ENCODE measurements around the gene FAM171A1.
"Not testable (repeated sequence)": the region's sequence is repeated elsewhere in the genome, so short reads cannot be mapped to it uniquely, and the experiment has no call there.

The FAM171A1 gene

DNA sequence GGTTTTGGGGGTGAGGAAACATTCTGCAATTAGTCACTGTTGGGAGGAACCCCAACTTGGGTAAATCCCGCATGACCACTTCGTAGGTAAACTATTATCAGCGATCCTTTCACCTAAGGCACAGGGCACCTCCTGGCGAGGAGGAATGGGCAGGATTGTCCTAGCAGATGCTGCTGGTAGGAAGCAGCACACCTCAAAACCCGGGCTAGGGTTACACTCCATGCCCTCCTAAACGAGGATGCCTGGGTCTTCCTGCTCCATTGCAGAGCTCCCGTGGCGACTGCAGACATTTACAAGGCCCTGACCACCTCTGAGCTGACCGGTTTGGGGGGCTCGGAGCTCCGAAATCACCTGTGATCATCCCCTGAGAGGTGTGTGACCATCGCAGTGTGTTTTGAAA lies 92.3 kb downstream of the FAM171A1 start:
- no peak for DNase-seq

DNA sequence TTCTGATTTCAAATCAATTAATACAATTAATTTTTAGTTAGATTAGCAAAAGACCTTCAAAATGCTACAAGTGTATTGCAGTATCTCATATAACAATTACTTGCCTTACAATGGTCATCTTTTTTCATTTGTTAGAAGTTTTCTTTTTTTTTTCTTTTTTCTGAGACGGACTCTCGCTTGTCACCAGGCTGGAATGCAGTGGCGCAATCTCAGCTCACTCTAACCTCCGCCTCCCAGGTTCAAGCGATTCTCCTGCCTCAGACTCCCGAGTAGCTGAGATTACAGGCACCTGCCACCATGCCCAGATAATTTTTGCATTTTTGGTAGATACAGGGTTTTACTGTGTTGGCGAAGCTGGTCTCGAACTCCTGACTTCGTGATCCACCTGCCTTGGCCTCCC lies 95.0 kb downstream of the FAM171A1 start:
- DNase-seq = not testable (repeated sequence)

DNA sequence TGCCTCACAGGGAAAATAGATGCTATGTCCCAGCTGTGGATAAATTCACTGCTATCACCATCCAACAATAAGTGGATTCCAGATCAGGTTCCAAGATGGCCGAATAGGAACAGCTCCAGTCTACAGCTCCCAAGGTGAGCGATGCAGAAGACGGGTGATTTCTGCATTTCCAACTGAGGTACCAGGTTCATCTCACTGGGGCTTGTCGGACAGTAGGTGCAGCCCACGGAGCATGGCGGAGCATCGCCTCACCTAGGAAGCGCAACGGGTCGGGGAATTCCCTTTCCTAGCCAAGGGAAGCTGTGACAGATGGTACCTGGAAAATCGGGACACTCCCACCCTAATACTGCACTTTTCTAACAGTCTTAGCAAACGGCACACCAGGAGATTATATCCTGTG lies 101.3 kb downstream of the FAM171A1 start:
- DNase-seq = not testable (repeated sequence)

DNA sequence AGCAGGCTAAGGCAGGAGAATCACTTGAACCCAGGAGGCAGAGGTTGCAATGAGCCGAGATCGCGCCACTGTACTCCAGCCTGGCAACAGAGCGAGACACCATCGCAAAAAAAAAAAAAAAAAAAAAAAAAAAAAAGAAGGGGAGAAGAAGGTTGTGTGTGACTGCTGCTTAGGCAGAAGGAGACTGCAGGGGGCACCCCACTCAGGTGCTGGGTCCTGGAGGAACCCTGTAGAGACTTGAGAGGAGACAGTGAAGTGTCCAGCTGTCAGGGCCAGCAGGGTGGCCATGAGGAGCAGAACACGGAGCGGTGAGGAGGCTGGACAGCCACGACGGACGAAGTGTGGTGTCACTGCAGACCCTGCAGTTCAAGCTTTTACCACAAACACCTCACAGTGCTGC lies 103.6 kb downstream of the FAM171A1 start:
- no peak for DNase-seq

DNA sequence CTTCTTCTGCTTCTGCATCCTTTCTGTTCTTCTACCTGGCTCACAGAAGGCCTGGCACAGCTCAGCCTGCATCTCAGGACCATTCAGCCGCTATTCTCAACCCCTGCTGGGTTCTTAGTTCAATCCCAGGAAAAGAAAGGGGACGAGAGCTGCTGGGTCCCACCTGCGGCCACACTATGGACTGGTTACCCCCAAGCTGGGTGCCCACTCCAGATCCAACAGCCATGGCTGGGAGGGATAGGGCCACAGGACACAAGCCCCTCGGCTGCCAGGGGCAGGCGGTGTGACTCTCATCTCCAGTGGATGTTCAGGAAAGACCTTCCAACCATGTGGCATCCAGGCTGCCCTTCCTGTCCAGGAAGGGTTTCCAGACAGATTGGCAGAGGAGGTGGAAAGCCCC lies 105.0 kb downstream of the FAM171A1 start:
- no peak for DNase-seq

DNA sequence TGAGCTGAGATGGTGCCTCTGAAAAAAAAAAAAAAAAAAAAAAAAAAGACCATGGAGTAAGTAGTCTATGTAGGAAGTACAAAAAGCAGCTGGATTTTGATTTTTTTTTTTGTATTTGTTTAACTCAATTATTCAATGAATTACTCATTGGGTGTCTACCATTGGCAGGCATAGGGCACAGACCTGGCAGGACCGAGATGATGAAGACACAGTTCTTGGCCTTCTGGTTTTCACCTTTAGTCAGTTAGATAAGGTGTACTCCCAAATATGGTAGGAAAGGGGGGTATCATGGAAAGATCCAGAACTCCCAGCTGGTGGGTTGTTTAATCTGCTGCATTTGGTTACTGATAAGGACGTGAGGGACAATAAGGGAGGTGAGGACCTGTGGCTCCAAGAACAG lies 105.5 kb downstream of the FAM171A1 start:
- no peak for DNase-seq

DNA sequence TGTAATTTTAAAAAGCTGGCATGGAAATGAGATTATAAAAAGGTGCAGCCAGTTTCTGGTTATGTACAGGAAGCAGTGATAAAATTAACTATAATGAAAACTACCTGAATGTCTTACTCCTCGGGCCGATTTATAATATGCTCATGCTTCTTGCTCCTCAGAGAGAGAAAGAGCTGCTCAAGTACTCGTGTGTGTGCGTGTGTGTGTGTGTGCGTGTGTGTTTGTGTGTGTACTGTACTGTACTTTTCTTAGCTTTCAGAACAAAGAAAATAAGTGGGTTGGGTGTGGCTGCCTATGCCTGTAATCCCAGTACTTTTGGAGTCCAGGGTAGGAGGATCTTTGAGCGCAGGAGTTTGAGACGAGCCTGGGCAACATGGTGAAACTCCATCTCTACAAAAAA lies 106.0 kb downstream of the FAM171A1 start:
- no peak for DNase-seq

DNA sequence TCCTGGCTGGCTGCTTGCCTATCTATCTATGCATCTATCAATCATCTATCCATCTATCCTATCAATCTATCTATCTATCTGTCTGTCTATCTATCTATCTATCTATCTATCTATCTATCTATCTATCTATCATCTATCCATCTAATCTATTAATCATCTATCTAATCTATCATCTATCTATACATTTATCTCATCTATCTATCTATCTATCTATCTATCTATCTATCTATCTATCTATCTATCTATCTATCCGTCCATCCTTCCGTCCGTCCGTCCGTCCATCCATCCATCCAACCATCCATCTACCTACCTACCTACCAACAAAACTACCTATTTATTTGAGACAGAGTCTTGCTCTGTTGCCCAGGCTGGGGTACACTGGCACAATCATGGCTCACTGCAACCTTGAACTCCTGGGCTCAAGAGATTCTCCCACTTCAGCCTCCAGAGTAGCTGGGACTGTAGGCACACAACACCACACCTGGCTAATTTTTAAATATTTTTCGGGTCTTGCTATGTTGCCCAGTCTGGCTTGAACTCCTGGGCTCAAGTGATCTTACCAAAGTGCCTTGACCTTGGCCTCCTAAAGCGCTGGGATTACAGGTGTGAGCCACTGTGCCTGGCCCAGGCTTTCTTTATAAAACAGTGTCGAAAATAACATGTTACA lies 107.3 kb downstream of the FAM171A1 start:
- DNase-seq = no peak

DNA sequence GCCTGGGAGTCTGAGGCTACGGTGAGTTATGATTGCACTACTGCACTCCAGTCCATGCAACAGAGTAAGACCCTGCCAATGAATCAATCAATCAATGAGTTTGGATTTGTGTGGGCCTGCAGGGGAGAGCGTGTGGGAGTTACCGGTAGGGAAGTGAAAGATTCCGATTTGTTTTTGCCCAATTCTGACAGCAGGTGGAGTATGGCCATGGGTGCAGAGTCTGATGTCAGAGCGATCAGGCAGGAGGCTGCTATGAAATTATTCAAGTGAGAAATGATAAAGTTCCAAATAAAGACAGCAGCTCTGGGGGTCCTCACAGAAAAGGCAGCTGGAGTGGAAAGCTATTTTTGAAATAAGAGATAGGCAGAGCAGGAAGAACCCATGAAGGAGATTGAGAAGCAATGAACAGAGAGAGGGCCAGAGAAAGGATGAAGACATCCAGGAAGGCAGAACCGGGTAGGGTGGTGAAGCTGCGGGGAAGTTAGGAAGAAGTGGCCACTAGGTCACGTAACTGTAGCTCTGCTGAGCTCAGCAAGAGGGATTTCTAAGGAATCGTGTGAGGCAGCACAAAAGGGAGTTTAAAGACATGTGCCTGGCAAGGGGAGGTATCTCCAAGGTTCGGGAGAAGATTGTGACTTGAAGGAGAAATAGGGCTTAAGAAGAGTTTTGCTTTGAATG lies 108.9 kb downstream of the FAM171A1 start:
- no peak for DNase-seq

DNA sequence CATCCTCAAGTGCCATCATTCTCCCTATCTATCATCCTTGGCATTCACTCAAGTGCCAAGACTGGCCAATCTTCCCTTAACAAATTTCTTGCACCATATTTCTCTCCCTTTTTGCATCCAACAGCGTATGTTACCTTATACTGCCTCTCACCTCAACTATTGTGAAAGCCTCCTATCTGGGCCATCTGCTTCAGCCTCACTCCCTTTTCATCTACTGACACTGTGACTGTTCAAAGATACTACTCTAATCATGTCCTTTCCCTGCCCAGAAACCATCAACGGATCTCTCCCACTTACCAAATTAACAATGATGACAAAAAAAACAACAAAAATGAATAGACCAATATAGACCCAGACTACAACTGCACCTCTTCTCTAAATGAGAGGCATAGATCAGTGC lies 112.0 kb downstream of the FAM171A1 start:
- DNase-seq = no peak

DNA sequence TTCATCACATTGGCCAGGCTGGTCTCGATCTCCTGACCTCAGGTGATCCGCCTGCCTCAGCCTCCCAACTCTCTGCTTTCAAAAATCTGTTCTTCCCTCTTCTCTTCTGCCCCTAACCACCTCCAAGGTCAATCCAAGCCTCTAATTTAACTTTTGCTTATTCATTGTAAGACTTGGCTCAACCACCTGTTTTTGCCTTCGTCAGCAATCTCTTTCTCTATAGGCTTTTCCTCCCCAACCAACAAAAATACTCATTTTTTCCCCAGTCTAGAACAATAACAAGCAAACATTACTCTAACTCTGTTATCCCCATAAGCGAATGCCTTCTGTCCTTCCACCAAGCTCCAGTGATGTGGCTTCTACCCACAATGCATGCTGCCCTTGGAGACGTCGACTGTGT lies 112.8 kb downstream of the FAM171A1 start:
- no peak for DNase-seq

DNA sequence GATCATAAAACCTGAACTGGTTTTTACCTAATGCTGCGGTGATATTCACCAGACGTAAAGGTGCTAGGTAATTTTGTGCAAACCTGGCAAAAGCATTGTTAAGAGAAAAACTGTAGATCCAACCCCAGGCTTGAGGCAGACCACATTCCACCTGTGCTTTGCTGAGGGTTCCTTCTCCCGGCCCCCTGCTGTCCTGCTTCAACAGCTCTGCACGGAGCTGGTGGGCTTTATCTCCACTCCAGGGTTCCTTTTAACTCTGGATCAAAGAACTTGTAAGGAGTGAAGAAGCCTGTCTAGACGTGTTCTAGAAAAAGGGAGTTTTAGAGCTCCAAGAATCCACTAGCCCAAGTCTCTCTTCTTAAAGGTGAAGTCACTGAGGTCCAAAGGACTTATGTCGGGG lies 115.1 kb downstream of the FAM171A1 start:
- DNase-seq = no peak

DNA sequence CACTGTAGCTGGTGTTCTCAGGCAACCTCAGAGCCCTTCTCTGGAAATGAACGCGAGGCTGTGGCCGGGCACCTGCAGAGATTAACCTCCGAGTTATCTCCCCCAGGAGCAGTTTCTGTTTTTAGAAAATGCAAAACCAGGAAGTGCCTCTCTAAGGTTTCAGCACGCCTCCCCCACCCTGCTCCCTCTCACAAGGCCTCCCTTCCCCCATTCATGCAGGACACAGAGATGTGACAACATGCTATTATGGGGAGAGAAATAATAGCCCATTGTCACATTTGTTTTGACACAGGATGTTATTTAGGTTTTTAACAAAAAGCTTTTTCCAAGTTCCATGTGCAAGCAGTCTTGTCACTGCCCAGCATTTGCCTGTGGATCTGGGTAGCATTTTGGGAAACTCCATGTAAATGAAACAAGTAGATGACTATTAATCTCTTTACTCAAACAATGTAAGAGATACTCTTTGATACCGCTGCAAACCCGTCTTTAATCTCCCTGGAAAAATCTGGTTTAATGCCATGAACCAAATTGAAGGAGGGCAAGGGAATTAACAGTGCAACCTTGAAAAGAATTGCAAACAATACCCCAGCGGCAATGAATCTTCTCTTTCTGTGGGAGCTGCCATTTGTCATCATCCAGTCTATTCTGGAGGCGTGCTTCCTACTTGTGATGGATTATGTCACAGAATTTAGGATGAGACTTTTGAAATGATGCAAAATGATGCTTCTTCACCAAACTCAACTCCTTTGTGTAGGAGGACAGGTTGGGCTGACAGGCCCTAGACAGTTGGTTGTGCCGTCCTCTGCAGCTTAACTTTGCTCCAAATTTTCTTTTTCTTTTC lies 116.1 kb downstream of the FAM171A1 start:
- DNase-seq = no peak

DNA sequence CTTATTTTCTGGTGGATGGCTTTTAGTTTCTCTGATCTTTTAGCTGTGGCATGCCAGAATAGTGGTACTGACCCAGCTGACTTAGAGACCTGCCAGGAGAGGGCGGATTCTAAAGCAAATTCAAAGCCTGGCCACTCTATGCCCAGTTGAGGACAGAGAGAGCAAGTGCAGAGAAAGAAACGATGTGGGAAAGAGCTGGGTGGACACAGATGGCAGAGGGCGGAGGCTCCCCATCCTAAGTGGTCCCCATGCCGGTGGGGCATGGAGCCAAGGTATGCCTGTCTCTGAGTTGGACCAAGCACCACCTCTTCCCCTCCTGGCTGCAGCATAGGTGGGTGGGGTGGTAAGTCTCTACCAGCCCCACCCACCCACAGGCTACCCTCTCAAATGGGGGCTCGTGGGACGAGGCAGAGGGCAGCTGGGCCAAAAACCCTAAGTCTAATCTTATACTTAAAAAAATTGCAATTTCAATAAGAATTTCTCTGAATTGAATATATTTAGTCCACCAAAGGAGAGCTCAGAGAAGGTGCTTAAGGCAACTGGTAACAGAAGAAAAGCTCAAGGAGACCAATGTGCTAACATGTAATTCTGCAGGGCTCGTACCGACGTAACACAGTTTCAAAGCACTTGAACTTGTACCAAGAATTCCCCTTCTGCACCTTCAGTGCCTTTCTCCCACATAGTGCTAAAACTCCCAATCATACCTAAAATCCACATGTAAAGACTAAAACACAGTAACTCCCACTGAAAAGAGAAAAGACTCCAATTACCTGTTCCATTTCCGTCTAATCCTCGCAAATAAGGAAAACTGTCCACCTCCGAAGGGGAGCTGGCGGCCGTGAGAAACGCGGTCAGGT lies 116.9 kb downstream of the FAM171A1 start:
- DNase-seq = no peak

DNA sequence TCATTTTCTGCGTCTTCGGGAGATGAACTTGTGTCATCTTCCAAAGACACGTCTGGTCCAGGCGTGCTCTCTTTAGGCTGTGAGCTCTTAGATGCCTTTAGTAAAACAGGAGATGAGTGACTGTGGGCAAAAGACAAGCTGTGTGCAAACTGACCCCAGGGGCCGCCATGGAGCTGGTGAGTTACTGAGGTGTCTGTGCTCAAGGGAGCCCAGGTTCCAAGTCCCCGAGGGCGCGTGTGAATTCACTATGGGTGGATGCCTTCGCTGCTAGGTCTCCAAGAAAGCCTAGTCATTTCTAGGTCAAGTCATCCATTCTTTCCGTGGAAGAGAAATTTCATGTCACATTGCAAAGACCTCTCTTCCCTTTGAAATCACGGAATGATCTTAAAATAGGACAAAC lies 118.7 kb downstream of the FAM171A1 start:
- DNase-seq = no peak

DNA sequence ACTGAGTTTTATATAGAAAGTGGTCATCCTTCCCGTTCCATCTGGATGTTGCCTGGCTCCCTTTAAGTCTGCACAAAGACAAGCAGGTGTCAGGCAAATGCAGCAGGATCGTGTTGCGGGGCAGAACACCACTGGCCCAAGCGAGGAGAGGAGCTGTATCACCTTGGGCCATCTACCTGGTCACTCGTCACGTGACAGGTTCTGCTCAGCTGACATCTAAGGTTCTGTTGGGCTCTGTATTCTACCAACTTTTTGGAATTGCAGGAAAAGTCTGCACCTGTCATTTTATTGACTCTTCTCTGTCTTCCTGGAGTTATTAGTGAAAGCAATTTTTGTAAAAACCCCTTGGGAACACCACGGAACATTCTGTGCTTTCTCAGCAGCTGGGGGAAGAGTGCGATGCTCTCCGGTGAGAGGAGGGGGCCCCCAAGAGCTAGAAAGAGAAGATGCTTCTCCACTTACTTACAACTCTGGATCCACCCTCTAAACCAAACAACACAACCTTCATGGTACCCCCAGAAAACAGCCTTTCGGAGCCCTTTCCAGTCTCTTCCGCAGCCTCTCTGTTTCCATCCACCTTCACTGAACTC lies 119.2 kb downstream of the FAM171A1 start:
- no peak for DNase-seq

DNA sequence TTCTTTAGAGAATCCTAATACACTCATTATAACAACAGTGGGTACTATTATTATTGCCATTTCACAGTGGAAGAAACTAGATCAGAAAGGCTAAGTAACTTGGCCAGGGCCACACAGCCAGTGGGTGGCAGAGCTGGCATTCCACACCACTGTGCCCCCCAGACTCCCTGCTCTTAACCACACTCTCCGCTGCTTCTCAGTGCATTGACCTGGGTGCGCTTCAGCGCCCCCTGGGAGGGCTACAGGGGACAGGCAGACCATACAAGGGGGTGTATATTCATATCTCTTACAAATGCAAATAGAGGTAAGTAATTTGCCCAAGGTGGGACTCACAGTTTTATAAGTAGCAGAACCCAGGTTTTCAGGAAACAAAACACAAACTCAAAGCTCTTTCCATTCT lies 125.6 kb downstream of the FAM171A1 start:
- no peak for DNase-seq

DNA sequence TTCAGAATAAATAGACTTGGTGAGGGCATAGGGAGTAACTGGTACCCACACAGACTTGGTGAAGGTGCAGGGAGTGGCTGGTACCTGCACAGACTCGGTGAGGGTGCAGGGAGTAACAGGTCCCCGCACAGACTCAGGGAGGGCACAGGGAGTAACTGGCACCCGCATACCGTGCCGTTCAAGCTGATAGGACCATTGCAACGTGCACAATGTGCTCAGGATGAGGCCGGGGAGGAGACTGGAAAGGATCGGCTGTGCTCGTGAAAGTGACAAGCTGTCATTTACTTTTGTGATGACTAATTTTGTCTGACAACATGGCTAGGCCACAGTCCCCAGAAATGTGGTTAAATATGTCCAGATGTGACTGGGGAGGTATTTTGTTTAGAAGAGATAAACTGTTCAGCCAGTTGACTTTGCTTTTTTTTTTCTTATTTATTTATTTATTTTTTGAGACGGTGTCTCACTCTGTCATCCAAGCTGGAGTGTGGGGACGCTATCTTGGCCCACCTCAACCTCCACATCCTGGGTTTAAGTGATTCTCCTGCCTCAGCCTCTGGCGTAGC lies 126.4 kb downstream of the FAM171A1 start:
- DNase-seq = no peak

DNA sequence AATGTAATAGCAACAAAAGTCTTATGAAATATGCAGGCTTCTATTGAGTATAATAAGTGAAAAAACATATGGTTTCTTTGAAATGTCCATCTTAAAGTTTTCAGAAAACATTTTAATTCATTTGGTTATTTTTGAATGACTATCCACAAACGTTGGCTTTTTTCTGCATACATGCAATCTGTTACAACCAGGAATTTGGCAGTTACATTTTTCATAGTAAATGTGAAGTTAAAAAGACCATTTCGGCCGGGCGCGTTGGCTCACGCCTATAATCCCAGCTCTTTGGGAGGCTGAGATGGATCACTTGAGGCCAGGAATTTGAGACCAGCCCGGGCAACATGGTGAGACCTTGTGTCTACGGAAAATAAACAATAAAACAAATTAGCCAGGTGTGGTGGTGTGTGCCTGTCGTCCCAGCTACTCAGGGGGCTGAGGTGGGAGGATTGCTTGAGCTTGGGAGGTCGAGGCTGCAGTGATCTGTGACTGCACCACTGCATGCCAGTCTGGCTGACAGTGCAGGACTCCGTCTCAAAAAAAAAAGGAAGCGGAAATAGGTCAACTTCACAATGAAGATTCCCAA lies 128.7 kb downstream of the FAM171A1 start:
- no peak for DNase-seq

DNA sequence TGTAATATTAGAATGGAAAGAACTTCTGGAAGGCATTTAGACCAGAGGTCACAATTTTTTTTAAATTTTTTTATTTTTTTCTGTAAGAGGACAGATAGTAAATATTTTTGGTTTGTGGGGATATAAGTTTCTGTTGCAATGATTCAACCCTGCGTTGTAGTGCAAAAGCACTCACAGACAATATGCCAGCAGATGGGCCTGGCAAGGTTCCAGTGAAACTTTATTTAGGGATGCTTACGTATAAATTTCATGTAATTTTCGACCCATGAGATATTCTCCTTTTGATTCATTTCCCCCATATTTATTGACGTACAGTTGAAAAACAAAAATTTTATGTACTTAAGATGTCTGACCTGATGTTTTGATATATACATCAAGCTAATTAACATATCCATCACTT lies 129.8 kb downstream of the FAM171A1 start:
- no peak for DNase-seq

DNA sequence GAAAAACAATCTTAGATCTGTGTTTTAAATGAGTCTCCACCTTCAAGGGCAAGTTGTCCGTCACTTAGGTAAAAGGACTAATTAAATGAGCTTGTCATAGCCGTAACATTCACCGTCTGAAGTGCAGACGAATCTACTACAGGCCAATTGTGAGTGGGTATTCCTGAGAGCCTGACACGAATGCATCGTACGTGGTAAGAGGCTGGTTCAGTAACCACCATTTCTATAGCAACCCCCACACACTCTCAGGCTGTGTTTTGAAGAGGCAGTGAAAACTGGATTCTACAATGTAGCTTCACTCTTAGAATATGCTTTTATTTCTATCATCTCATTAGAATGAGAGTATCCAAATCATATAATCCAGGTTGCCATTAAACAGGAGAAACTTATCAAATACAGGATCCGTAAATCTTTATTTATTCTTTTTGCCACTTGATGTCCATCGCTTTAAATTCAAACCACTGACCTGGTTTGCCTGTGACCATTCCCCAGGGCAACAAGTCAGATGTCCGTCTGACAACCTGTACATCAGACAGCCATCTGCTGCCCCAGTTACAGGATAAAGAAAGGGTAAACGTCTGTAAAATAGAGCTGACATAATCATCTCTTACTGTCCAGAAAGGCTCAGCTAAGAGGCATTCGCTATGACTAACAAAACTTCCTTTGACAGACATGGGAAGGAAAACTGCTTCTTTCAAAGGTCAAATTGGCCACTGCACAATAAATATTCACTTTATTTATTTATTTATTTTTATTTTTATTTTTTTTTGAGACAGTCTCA lies 132.3 kb downstream of the FAM171A1 start:
- DNase-seq = no peak
